GM18502 (cell line): Measurements from ENCODE around the gene HPS5.
"Not testable (repeated sequence)": the region's sequence is repeated elsewhere in the genome, so short reads cannot be mapped to it uniquely, and the experiment has no call there.

ENCODE experiments used
- ATAC-seq: cut with Tn5 transposase; IDR thresholded peaks from one replicate; pipeline ENCODE4 v1.9.1; 2021; ENCODE audit warnings: mild to moderate bottlenecking; ENCODE audit not compliant: unreplicated experiment, poor library complexity

The HPS5 gene

GRCh38 chr11:18277565-18278271 is 44.2 kb downstream of the HPS5 start:
- ATAC-seq: no peak

DNA sequence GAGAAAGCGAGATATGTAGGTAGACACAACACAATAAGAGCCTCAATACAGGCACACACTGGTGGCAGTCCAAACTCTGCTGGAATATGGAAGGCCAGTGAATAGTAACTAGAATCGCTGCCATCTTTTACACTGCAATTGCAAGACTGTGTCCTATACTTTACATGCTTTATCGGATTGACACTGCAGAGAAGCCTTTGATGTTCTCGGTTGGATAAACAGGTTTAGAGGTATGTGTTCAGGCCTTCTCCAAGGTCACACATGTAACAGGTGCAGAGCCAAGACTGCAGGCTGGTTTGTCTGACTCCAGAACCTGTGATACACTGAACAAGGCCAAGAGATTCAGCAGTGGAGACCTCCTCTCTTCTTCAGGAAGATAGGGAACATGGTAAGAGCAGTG is 50.7 kb downstream of the HPS5 start:
- ATAC-seq: no peak

GRCh38 chr11:18270102-18270501 is 51.8 kb downstream of the HPS5 start:
- ATAC-seq: no peak

DNA sequence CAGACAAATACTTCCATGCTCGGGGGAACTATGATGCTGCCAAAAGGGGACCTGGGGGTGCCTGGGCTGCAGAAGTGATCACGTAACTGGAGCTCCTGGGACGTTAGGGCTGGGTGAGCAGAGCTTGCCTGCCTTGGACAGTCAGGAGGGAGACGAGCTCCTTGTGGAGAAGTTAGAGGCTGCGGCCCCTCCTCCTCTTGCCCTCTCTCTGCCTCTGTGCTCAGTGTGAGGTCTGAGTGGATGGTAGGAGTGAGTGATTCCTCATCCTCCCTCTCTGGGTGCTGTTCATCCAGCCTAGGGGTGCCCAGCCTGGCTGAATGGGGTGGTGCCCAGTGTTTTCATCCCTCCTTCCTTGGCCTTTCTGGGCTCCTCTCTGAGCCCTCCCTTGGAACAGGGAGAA is 52.7 kb downstream of the HPS5 start:
- not testable (repeated sequence) for ATAC-seq

GRCh38 chr11:18267335-18268133 is 54.4 kb downstream of the HPS5 start:
- peak; percentile 57 for ATAC-seq

GRCh38 chr11:18265949-18266348 is 56.0 kb downstream of the HPS5 start, which contains the start of gene SAA1:
Gene SAA1, plus strand, starts transcription at chr11:18266264. Its CDS starts 624 bp downstream, at chr11:18266888.
- ATAC-seq: no peak

GRCh38 chr11:18264677-18265555 is 57.0 kb downstream of the HPS5 start:
- no peak for ATAC-seq

GRCh38 chr11:18264035-18264434 is 57.9 kb downstream of the HPS5 start:
- ATAC-seq: no peak

DNA sequence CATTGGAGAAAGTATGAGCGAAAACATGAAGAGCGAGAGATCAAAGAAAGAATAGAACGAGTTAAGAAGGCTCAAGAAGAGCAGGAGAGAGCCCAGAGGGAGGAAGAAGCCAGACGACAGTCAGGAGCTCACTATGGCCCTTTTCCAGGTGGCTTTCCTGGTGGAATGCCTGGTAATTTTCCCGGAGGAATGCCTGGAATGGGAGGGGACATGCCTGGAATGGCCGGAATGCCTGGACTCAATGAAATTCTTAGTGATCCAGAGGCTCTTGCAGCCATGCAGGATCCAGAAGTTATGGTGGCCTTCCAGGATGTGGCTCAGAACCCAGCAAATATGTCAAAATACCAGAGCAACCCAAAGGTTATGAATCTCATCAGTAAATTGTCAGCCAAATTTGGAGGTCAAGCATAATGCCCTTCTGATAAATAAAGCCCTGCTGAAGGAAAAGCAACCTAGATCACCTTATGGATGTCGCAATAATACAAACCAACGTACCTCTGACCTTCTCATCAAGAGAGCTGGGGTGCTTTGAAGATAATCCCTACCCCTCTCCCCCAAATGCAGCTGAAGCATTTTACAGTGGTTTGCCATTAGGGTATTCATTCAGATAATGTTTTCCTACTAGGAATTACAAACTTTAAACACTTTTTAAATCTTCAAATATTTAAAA is 59.1 kb downstream of the HPS5 start:
- not testable (repeated sequence) for ATAC-seq

DNA sequence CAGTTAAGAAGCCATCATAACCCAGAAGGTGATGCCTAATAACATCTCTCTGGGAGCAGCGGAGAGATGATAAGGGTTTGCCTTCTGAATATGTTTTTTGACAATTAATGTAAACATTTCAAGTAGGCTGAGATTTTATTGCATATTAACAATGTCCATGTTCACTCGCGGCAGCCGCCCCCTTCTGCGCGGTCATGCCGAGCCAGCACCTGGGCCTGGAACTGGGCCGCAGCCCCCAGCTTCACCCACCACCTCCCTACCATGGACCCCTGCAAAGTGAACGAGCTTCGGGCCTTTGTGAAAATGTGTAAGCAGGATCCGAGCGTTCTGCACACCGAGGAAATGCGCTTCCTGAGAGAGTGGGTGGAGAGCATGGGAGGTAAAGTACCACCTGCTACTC is 60.2 kb downstream of the HPS5 start:
- ATAC-seq: no peak

- ATAC-seq: no peak
Observed at GRCh38 chr11:18259259-18259658, 62.7 kb downstream of the HPS5 start.

DNA sequence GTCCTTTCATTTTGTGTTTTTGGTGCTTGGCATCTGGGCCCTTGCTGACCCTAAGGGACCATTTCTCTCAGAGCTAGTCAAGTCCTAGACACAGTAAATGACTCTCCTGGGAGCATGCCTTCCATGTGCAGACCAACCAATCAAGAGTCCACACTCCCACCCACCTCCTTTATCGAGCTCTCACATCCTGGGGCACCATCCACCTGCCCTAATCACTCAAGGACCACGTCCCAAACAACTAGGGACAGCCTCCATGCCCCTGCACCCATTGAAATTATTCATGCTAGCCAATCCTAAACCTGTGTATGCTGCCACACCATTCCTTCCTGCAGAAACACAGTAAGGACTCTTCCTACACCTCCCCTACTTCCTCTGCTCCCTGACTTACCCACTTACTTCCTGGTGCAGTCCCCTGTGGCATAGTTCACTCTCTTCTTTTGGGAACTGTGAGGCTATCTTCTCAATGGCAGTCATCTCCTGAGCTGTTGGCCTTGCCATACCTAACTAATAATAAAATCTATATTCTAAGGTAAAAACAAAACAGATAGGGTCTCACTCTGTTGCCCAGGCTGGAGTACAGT is 67.1 kb downstream of the HPS5 start:
- no peak for ATAC-seq

DNA sequence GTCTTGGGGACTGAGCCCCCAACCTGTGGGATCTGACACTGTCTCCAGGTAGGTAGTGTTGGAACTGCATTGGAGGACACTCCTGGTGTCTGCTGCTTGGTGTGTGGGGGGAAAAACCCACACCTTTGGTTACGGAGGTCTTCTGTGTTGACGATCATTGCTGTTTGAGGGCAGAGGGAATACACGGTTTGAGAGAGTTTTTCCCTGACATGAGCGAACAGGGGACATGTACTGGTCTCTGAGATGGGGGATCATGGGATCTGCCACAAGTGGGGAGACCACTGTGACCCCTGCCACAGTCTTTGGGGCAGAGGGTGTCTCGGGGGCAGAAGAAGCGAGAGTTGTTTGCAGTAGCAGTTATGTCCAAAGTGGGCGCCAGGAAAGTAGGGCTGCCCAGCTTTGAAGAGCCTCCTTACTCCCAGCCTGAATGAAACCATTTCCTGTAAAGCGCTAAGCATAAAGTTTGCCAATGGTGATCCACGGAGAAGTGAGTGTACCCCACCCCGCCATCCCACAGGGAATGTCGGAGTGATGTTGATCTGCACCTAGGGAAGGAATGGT is 68.1 kb downstream of the HPS5 start:
- ATAC-seq: no peak

DNA sequence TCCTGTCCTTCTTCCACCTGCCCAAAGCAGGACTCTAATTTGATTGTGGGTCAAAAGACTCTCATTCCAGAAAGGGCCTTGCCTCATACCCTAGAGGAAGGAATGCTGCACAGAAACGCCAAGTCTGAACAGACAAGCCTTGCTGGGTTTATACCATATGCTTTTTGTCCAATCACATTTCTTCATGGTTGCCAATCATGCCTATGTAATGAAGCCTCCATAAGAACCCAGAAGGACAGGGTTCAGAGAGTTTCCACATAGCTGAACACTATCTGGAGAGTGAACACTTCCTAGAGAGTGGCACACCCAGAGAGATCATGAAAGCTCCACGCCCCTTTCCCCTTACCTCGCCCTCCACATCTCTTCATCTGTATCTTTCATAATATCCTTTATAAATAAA is 68.7 kb downstream of the HPS5 start:
- no peak for ATAC-seq

GRCh38 chr11:18248561-18248960 is 73.4 kb downstream of the HPS5 start, which contains the start of gene SAA2:
Gene SAA2, minus strand, starts transcription at chr11:18248668. Its CDS starts 657 bp downstream, at chr11:18248011.
- no peak for ATAC-seq

DNA sequence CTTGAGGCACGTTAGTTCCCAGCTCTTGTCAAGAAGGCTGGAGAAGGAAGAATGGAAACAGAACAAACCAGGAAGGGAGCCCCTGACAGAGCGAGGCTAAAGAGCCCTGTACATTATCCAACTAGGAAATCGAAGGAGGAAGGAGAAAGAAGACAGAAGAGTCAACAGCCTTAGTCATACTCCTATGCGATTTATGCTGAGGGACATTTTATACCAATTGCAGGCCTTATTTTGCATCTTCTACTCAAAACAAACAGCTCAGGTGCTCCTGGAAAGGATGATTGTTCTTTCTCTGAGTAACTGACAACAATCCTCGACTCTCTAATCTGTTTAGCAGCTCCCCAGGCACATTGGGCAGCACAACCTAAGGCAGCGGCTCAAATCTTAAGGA is 74.8 kb downstream of the HPS5 start:
- peak; percentile 11 for ATAC-seq

DNA sequence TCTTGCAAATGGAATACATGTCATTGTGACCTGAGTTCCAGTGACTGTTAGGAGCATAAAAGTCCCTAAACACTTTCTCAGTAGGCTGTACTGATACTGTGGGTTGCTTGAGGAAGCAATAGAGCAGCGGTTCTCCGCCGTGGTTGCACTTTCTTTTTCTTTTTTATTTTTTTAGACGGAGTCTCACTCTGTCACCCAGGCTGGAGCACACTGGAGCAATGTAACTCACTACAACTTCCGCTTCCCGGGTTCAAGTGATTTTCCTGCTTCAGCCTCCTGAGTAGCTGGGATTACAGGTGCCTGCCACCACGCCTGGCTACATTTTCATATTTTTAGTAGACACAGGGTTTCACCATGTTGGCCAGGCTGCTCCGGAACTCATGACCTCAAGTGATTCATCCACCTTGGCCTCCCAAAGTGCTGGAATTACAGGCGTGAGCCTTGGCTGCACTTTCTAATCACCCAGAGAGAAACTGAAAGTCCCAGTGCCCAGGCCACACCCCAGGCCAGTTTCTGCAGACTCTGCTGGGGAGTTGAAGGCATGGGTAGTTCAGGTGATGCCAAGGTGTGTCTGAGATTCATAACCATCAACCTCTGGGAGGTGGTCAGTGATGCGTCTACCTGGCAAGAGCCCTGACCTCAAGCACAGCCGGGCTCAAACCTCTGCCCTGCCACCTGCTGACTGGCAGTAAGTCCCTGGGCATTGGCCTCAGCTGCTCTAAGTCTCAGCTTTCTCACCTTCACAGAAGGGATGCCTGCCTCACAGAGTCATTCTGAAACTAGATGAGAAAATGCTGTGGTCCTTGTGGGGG is 75.4 kb downstream of the HPS5 start:
- peak; percentile 84 for ATAC-seq

DNA sequence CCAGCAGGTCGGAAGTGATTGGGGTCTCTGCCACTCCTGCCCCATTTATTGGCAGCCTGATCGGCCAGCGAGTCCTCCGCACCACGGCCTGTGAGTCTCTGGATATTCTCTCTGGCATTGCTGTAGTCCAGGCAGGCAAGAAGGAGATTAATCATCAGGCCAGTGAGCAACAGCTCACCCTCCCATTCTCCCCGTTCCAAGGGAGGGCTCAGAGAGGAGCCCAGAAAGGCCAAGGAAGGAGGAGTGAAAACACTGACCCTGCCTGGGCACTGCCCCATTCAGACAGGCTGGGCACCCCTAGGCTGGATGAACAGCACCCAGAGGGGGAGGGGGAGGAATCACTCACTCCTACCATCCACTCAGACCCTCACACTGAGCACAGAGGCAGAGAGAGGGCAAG is 76.5 kb downstream of the HPS5 start:
- no peak for ATAC-seq
